ENCODE results near the gene LRIT2.

GRCh38 chr10:84234479-84234878 lies 9.1 kb upstream of the LRIT2 start:
- TF ChIP-seq CTCF (IDR thresholded peaks at IDR 0.05; ENCODE audit: poor library complexity) (no peak), EZH2 (IDR thresholded peaks at IDR 0.05; ENCODE audit: borderline replicate concordance) (no peak)
